ENCODE results near the gene RAPGEF3.
A peak's percentile ranks its signal among the peaks of the same experiment; 100 is the strongest.

Gene RAPGEF3

GRCh38 chr12:47742253-47742825 lies 16.3 kb downstream of the RAPGEF3 start:
- TF ChIP-seq CTCF (IDR thresholded peaks at IDR 0.05; ENCODE audit: low read depth, low read length, missing control alignments) = peak; percentile 98
- no peak overlapping the region for H3K4me3 ChIP-seq (ENCODE audit: low read depth, low read length)
- in situ Hi-C loops (cut with HindIII; ENCODE audit: low sequenced_read_pairs) = no loop called here
- DNase-seq (ENCODE audit: low read depth) = no peak

GRCh38 chr12:47741340-47741703 lies 17.4 kb downstream of the RAPGEF3 start:
- no peak for DNase-seq (ENCODE audit: low read depth)
- H3K4me3 ChIP-seq (ENCODE audit: low read depth, low read length) = no peak overlapping the region
- in situ Hi-C loops (cut with HindIII; ENCODE audit: low sequenced_read_pairs) = no loop called here
- no peak for TF ChIP-seq CTCF (IDR thresholded peaks at IDR 0.05; ENCODE audit: low read depth, low read length, missing control alignments)

GRCh38 chr12:47740606-47741339 lies 17.9 kb downstream of the RAPGEF3 start:
- in situ Hi-C loops (cut with HindIII; ENCODE audit: low sequenced_read_pairs) = no loop called here
- H3K4me3 ChIP-seq (ENCODE audit: low read depth, low read length) = no peak overlapping the region
- no peak for TF ChIP-seq CTCF (IDR thresholded peaks at IDR 0.05; ENCODE audit: low read depth, low read length, missing control alignments)
- no peak for DNase-seq (ENCODE audit: low read depth)

DNA sequence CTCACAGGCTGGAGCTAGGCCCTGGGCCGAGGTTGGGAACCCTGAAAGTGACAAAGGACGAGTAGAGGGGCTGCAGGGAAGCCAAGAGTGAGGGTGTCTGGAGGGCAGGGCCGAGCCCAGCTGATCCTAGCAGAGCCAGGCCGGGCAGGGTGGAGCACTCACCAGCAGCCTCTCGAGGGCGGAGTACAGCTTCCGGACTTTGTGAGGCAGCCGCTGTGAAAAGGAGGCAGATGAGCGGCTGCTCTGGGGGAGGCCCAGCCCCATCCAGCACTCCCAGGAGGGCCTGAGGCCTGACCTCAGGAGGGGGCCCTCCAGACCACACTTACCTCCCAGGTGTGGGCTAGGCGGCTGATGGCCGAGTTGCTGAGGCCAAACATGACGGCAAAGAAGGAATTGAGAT lies 18.7 kb downstream of the RAPGEF3 start:
- TF ChIP-seq CTCF (IDR thresholded peaks at IDR 0.05; ENCODE audit: low read depth, low read length, missing control alignments) = no peak
- in situ Hi-C loops (cut with HindIII; ENCODE audit: low sequenced_read_pairs) = no loop called here
- H3K4me3 ChIP-seq (ENCODE audit: low read depth, low read length) = no peak overlapping the region
- DNase-seq (ENCODE audit: low read depth) = no peak

- in situ Hi-C loops (cut with HindIII; ENCODE audit: low sequenced_read_pairs) = no loop called here
- DNase-seq (ENCODE audit: low read depth) = no peak
- TF ChIP-seq CTCF (IDR thresholded peaks at IDR 0.05; ENCODE audit: low read depth, low read length, missing control alignments) = no peak
- H3K4me3 ChIP-seq (ENCODE audit: low read depth, low read length) = no peak overlapping the region
These were observed 19.4 kb downstream of the RAPGEF3 start for GRCh38 chr12:47739297-47739696.

DNA sequence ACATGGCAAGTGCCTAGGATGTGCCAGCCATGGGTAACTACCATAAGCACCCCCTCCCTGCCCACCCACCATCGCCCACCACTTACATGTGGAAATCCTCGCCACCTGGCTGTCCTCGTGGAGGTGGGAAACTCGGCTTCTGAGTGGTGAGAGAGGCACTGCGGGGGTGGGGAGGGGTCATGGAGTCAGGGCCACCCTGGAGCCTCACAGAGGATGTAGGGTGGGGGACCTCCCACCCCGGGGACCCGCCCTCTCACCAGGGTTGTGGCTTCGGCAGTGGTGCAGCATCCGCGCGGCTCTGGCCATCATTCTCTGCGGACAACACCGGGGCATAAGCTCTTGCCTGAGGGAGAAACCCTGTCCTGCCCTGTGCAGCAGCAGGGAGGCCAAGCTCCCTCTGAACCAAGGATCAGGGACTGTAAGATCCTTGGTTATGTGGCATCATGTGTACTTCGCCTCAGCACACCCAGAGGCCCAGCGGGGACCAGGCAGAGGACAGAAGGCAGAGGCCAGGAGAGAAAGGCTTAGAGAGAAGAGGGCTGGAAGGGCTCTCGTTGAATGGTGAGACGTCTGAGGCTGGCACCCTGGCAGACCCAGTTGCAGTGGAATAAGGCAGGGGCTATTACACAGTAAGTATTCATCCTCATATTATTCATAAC lies 20.6 kb downstream of the RAPGEF3 start:
- in situ Hi-C loops (cut with HindIII; ENCODE audit: low sequenced_read_pairs) = no loop called here
- DNase-seq (ENCODE audit: low read depth) = no peak
- no peak overlapping the region for H3K4me3 ChIP-seq (ENCODE audit: low read depth, low read length)
- TF ChIP-seq CTCF (IDR thresholded peaks at IDR 0.05; ENCODE audit: low read depth, low read length, missing control alignments) = no peak

Measured in astrocyte of the cerebellum (primary cell).